SH-SY5Y (cell line): ENCODE data around the gene ABCA3.

Source experiments
- GATA2 ChIP-seq: IDR thresholded peaks from 2 replicates; pipeline ENCODE4 v1.6.1; 2011; ENCODE audit warnings: mild to moderate bottlenecking, low read depth, low read length
- GATA3 ChIP-seq: IDR thresholded peaks from 2 replicates; pipeline ENCODE4 v1.6.1; 2011; ENCODE audit warnings: low read depth, mild to moderate bottlenecking, low read length, moderate library complexity

GRCh38 chr16:2282866-2283555 is 57.5 kb downstream of the ABCA3 start:
- no peak for TF ChIP-seq GATA2
- TF ChIP-seq GATA3, result no peak
